GM12891 (cell line): ENCODE results near the gene CHERP.

Source experiments
- DNase-seq: peaks from one replicate; pipeline ENCODE4 v3.0.0; 2011; ENCODE audit warnings: low spot score; ENCODE audit not compliant: insufficient read length
- FAIRE-seq: peaks from 2 replicates; lab custom pipeline; 2011; peaks lifted over from hg19 to GRCh38; lab: Jason Lieb, UNC
- PAX5 ChIP-seq: IDR thresholded peaks from 2 replicates; pipeline ENCODE4 v1.6.1; 2011; ENCODE audit warnings: low read length, moderate library complexity, mild to moderate bottlenecking; ENCODE audit not compliant: insufficient read depth, severe bottlenecking
- POLR2A ChIP-seq: IDR thresholded peaks from 2 replicates; pipeline ENCODE4 v1.6.1; 2011; ENCODE audit warnings: low read depth, low read length, control low read depth
- POLR2AphosphoS5 ChIP-seq: IDR thresholded peaks from 2 replicates; pipeline ENCODE4 v1.6.1; 2011; ENCODE audit warnings: low read depth, low read length, control low read depth
- POU2F2 ChIP-seq: IDR thresholded peaks from 2 replicates; pipeline ENCODE4 v1.6.1; 2011; ENCODE audit warnings: low read depth, mild to moderate bottlenecking, control low read depth, low read length, moderate library complexity
- SPI1 ChIP-seq: IDR thresholded peaks from 2 replicates; pipeline ENCODE4 v1.6.1; 2011; ENCODE audit warnings: low read depth, low read length, control low read depth
- TAF1 ChIP-seq: IDR thresholded peaks from 2 replicates; pipeline ENCODE4 v1.6.1; 2011; ENCODE audit warnings: low read depth, low read length, control low read depth

The CHERP gene

DNA sequence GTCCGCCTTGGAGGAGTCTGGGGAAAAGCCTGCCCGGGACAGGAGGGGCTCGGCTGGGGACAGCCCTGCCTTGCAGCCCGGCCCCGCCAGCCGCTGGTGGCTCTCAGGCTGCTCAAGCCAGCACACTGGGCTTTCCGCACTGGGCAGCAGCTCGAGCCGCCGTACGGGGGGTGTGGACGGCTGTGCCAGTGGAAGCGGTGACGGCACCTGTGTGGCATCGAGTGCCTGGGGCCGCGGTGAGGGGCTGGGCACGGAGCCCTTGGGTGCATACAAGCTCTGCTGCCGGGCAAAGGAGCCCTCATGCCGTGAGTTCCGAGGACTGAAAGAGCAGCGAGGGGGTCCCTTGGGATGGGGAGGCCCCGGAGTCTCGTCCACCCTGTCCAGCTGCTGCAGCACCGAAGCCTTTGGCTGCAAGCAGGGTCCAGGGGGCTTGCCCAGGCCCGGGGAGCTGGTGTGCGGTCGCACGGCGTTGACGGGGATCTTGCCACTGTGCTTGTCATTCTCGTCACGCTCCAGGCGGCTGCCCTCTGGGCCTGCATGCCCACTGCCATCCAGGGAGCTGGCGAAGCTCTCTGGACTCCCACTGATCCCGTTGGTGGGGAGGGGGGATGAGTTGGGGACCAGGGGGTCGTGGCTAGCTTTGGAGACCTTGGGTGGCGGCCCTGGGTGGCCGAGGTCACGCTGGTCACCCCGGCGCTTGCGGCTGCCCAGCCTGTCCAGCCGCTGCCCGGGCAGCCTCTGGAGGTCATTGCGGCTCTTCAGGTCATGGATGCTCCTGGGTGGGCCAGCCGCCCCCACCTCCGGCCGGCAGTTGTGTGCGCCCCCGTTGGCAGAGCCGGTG is 34.7 kb upstream of the CHERP start:
- no peak for TF ChIP-seq TAF1
- TF ChIP-seq POU2F2 = no peak
- TF ChIP-seq POLR2A = no peak
- no peak for TF ChIP-seq POLR2AphosphoS5
- TF ChIP-seq PAX5 = no peak
- TF ChIP-seq SPI1 = no peak
- DNase-seq (no peak), FAIRE-seq (no peak)

DNA sequence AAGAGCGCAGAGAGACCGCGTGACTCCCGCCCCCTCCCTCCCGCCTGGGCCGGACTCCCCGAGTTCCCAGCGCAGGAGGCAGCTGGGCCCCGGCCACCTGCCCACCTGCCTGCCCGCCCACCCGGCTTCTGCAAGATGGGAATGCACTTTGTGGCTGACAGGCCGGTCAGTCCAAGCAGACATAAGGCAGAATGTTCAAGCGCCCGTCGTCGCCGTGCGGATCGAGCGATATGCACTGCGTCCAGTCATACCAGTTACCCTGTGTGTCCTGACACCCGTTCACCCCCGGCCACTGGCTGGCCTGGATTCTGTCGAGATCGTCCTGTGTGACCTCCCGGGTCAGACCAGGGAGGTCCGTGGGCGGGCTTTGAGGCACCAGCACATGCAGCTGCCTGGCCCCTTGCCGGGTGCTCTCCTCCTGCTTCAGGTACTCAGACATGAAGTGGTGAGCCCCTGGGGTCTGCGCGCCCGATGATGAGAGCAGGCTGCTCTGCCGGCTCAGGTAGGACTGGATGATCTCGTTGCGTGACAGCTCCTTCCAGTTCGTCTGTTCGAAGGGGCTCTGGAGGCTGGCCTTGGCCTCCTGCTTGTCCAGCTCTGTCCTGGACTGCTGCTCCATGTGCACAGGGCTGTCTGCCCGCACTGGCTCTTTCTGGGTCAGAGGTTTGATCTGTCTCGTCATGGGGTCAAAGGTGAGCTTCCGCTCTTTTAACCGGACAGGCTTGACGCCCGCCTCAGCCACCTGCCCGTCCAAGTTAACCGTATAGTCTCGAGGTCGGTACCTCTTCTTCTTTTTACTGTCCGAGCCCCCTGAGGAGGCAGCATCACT is 33.8 kb upstream of the CHERP start:
- DNase-seq (no peak), FAIRE-seq (no peak)
- no peak for TF ChIP-seq PAX5
- TF ChIP-seq TAF1 = no peak
- TF ChIP-seq SPI1 = no peak
- no peak for TF ChIP-seq POU2F2
- TF ChIP-seq POLR2AphosphoS5 = no peak

DNA sequence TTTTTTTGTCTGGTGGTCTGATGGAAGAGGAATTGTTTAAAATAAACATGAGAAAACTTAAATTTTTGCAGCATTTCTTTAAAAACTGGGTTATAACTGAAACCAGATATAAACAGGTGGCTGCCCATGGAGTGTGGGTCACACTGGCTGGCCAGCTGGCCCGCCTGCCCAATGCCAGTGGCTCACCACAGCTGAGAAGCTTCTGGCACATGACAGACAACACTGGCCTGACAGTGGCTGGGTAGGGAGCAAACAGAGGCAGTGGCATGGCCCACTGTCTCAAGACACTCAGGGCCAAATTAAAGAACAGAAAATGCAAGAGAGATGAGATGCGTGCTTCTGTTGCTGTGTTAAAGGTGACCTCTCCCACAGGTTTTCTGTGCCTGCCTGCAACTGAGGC is 33.0 kb upstream of the CHERP start:
- TF ChIP-seq SPI1 (no peak), PAX5 (no peak), POU2F2 (no peak), POLR2AphosphoS5 (no peak), POLR2A (no peak), TAF1 (no peak)
- no peak for FAIRE-seq

DNA sequence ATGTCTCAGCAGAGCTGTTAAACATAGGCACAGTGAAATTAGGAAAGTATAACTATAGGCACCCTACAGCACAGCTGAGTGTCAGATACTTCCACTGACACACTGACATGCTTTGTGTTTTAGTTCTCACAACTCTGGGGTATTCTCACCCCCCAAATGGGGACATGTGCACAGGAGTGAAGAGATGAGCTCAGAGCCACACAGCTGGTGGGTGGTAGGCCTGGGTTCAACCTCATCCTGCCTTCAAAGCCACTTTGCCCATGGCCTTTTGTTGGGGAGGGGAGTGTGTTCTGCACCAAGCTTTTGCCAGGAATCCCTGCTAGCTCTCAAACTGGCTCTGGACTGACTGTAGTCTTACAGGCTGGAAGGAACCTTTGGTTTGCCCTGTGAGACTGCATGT is 31.7 kb upstream of the CHERP start:
- TF ChIP-seq POLR2A (no peak), POLR2AphosphoS5 (peak; percentile 52; the same call in 1 of the 2 replicates)
- no peak for DNase-seq
- no peak for FAIRE-seq

More for the DNA sequence above, 33.0 kb upstream of the CHERP start:
- DNase-seq = no peak

DNA sequence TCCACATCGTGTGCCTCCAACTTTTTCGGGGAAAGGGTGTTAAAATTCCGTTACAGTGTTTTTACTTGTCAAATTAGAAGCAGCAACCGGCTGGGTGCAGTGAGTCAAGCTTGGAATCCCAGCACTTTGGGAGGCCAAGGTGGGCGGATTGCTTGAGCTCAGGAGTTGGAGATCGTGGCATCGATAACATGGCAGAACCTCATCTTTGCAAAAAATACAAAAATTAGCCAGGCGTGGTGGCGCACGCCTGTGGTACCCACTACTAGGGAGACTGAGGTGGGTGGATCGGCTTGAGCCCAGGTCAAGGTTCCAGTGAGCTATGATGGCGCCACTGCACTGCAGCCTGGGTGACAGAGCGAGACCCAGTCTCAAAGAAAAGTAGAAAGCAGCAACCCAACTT is 31.1 kb upstream of the CHERP start:
- no peak for TF ChIP-seq POU2F2
- no peak for TF ChIP-seq PAX5
- TF ChIP-seq POLR2AphosphoS5 = no peak
- no peak for TF ChIP-seq SPI1
- no peak for TF ChIP-seq TAF1
- TF ChIP-seq POLR2A = no peak
- DNase-seq = no peak
- no peak for FAIRE-seq

DNA sequence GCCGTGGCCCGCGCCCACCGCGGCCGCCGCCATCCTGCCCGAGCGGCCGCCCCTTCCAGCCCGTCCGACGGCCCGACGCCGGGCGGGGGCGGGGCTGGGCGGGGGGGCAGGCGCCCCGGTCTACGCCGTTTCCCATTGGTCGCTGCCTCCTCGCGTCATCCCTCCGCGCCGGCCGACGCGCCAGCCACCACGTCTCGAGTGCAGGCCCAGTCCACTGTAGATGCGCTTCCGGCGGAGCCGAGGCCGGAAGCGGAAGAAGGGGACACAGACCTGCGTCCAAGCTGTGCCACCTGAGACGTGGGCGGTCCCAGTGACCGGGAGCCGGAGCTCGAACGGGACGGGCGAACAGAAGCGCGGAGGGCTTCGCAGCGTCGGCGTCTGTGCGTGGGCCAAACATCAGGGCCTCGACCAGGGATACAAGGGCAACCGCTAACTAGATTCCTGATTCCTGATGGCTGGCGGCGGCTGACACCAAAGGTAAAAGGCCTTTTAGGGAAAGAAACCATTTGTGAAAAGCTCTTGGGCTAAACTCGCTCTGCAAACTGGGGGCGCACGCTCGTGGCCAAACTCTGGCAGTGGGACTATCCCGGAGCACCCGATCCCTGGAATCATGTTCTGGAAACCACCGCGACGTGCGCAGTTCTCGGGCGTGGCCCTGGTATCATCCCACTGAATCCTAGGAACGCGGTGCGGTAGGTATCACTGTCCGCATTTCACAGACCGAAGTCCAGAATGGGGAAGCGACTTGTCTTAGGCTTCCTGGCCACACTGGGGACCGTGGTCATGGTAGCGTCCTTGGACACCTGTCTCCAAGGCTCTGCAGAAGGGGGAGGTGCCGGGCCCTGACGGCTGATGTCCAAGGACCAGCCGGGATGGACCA is 30.3 kb upstream of the CHERP start, which contains the start of gene SLC35E1:
Gene SLC35E1, minus strand, starts transcription at position 84 of the 880 bp plus-strand sequence. Its CDS starts 51 bp downstream, at position 33.
- DNase-seq (peak; percentile 100), FAIRE-seq (peak; percentile 99)
- TF ChIP-seq POLR2A (peak; percentile 92), SPI1 (0 out of 2 replicates have a peak, but pooled peaks have one; percentile 2), POLR2AphosphoS5 (peak; percentile 94), POU2F2 (peak; percentile 79), PAX5 (no peak), TAF1 (peak; percentile 85)

DNA sequence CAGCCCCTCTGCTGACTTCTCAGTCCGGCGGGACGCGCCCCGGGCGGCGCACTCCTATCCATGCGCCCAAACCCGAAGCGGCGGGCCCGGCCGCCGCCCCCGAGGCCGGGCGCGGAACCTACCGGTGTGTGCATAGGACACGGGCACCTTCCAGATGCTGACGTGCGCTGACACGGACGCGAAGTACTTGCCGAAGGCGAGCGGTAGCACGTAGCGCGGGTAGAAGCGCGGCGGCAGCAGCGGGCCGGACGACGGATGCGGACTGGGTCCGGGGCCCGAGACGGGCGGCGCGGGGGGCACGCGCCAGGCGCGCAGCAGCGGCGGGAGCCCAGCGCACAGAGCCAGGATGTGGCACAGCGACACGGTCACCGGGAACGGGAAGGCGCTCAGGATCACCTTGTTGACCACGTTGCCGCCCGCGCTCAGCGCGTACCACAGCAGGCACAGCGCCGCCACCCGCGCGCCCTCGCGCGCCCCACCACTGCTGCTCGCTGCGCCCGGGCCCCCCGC is 29.6 kb upstream of the CHERP start:
- TF ChIP-seq TAF1 (no peak), PAX5 (no peak), POLR2A (no peak), SPI1 (no peak), POU2F2 (no peak), POLR2AphosphoS5 (no peak)
- DNase-seq (peak; percentile 58), FAIRE-seq (no peak)

DNA sequence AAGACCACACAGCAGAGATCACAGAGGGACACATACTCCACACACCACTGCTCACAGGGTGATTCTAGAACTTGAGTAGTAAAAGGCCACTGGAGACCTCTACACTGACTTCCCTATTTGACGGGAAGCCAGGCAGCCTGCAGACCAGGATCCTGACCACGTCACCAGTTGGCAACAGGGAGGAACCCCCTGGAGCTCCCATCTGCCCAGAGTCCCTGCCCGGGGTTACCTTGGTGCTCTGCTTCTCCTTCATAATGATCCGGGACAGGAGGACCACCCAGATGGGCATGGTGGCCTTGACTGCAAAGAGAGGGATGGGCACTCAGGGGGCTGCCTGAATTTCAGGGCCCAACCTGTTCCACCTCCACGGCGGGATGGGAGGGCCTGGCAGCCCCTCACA is 29.0 kb upstream of the CHERP start:
- TF ChIP-seq PAX5 = no peak
- TF ChIP-seq POLR2A = no peak
- TF ChIP-seq SPI1 = peak; percentile 38; the same call in 1 of the 2 replicates
- DNase-seq = no peak
- no peak for FAIRE-seq

DNA sequence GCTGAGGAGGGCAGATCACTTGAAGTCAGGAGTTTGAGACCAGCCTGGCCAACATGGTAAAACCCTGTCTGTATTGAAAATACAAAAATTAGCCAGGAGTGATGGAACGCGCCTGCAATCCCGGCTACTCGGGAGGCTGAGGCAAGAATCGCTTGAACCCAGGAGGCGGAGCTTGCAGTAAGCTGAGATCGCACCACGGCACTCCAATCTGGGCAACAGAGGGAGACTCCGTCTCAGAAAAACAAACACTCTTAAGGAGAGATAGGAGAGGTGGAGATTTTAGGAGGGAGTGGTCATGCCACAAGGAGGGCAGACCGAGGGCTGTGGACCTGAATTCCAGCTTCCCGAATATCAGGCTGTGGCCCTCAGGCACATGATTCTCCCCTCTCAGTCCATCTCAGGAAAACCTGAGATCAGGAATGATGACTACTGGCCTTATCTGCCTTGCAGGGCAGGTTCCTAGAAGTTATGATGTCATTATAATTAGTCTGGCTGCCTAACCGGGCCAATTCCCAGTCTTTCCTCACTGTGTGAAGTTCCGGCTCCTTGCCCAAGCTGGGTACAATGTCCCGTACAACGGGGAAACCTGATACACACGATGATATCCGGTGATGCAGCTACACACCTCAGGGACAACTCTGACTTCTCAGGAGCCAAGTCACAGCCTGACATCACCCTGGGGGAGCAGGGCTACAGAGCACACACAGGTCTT is 27.5 kb upstream of the CHERP start:
- no peak for FAIRE-seq
- TF ChIP-seq POLR2A (no peak), TAF1 (no peak), PAX5 (no peak), POLR2AphosphoS5 (no peak), SPI1 (no peak), POU2F2 (no peak)
- no peak for DNase-seq
